H9 (cell line): ENCODE data around the gene TDO2. TPM values are rescaled to one million over a fixed set of nuclear protein-coding genes. Genes with fewer than 3 reads are reported as not detected.

Source experiments
- DNase-seq: peaks from one replicate; pipeline ENCODE4 v3.0.0-alpha.2; 2017
- H2AFZ ChIP-seq: one replicate; pipeline ENCODE4 v1.6.1; 2013; ENCODE audit warnings: mild to moderate bottlenecking, low read length, control low read depth, moderate library complexity
- H2AK5ac ChIP-seq: 2 replicates; pipeline ENCODE4 v1.6.1; 2013; ENCODE audit warnings: low read length, control low read depth, mixed read lengths; ENCODE audit not compliant: insufficient read length
- H2BK120ac ChIP-seq: one replicate; pipeline ENCODE4 v1.6.1; 2013; ENCODE audit warnings: low read depth, mild to moderate bottlenecking, low read length, control low read depth, inconsistent platforms; ENCODE audit not compliant: poor library complexity, severe bottlenecking
- H2BK12ac ChIP-seq: 2 replicates; pipeline ENCODE4 v1.6.1; 2013; ENCODE audit warnings: low read length, control low read depth, mixed read lengths, low read depth; ENCODE audit not compliant: insufficient read length
- H2BK15ac ChIP-seq: 2 replicates; pipeline ENCODE4 v1.6.1; 2013; ENCODE audit warnings: low read depth, low read length, control low read depth
- H2BK20ac ChIP-seq: one replicate; pipeline ENCODE4 v1.6.1; 2013; ENCODE audit warnings: low read depth, mild to moderate bottlenecking, low read length, control low read depth, inconsistent platforms; ENCODE audit not compliant: poor library complexity, severe bottlenecking
- H2BK5ac ChIP-seq: 2 replicates; pipeline ENCODE4 v1.6.1; 2013; ENCODE audit warnings: low read length, control low read depth, mixed read lengths; ENCODE audit not compliant: insufficient read length
- H3K14ac ChIP-seq: 2 replicates; pipeline ENCODE4 v1.6.1; 2013; ENCODE audit warnings: low read length, control low read depth; ENCODE audit not compliant: insufficient read depth
- H3K18ac ChIP-seq: 2 replicates; pipeline ENCODE4 v1.6.1; 2013; ENCODE audit warnings: low read depth, mild to moderate bottlenecking, mixed read lengths, low read length, control low read depth; ENCODE audit not compliant: insufficient read length
- H3K23ac ChIP-seq: 2 replicates; pipeline ENCODE4 v1.6.1; 2013; ENCODE audit warnings: low read length, control low read depth, mixed read lengths, low read depth; ENCODE audit not compliant: insufficient read length
- H3K23me2 ChIP-seq: 2 replicates; pipeline ENCODE4 v1.6.1; 2013; ENCODE audit warnings: low read depth, mild to moderate bottlenecking, mixed read lengths, low read length, control low read depth; ENCODE audit not compliant: insufficient read length, poor library complexity, severe bottlenecking
- H3K27ac ChIP-seq: 2 replicates; pipeline ENCODE4 v1.5.1; 2013; ENCODE audit warnings: low read length, control low read depth, mixed read lengths, low read depth; ENCODE audit not compliant: insufficient read length
- H3K27me3 ChIP-seq: 2 replicates; pipeline ENCODE4 v1.6.1; 2013; ENCODE audit warnings: low read length, control low read depth, inconsistent platforms; ENCODE audit not compliant: insufficient read depth
- H3K4ac ChIP-seq: 2 replicates; pipeline ENCODE4 v1.6.1; 2013; ENCODE audit warnings: low read depth, mild to moderate bottlenecking, control low read depth, inconsistent platforms, low read length, moderate library complexity
- H3K4me1 ChIP-seq: 2 replicates; pipeline ENCODE4 v1.6.1; 2013; ENCODE audit warnings: low read length, control low read depth, inconsistent platforms; ENCODE audit not compliant: insufficient read depth
- H3K4me2 ChIP-seq: 2 replicates; pipeline ENCODE4 v1.6.1; 2013; ENCODE audit warnings: low read length, control low read depth, mixed read lengths; ENCODE audit not compliant: insufficient read length, insufficient read depth
- H3K56ac ChIP-seq: 2 replicates; pipeline ENCODE4 v1.6.1; 2013; ENCODE audit warnings: low read depth, mild to moderate bottlenecking, mixed read lengths, low read length, control low read depth; ENCODE audit not compliant: insufficient read length
- H3K79me1 ChIP-seq: 2 replicates; pipeline ENCODE4 v1.6.1; 2013; ENCODE audit warnings: low read depth, mild to moderate bottlenecking, moderate library complexity, low read length, control low read depth, inconsistent platforms; ENCODE audit not compliant: insufficient read depth, poor library complexity, severe bottlenecking
- H3K79me2 ChIP-seq: 2 replicates; pipeline ENCODE4 v1.6.1; 2013; ENCODE audit warnings: low read length, control low read depth, inconsistent platforms; ENCODE audit not compliant: insufficient read depth
- H3K9ac ChIP-seq: 2 replicates; pipeline ENCODE4 v1.6.1; 2013; ENCODE audit warnings: low read length, control low read depth, mixed read lengths; ENCODE audit not compliant: insufficient read length; ENCODE audit errors: extremely low read depth
- H3K9me3 ChIP-seq: one replicate; pipeline ENCODE4 v1.6.1; 2013; ENCODE audit warnings: low read depth, low read length, inconsistent platforms; ENCODE audit not compliant: control insufficient read depth
- H3T11ph ChIP-seq: one replicate; pipeline ENCODE4 v1.6.1; 2013; ENCODE audit warnings: mild to moderate bottlenecking, low read length, control low read depth, inconsistent platforms
- H4K20me1 ChIP-seq: one replicate; pipeline ENCODE4 v1.6.1; 2013; ENCODE audit not compliant: control insufficient read depth, insufficient read length, insufficient read depth
- H4K5ac ChIP-seq: 2 replicates; pipeline ENCODE4 v1.6.1; 2013; ENCODE audit warnings: low read depth, mild to moderate bottlenecking, mixed read lengths, low read length, control low read depth; ENCODE audit not compliant: insufficient read length
- H4K8ac ChIP-seq: replicated peaks from 2 replicates; pipeline ENCODE4 v1.6.1; 2013; ENCODE audit warnings: low read length, control low read depth, mixed read lengths, low read depth; ENCODE audit not compliant: insufficient read length
- H4K91ac ChIP-seq: 2 replicates; pipeline ENCODE4 v1.6.1; 2013; ENCODE audit warnings: low read depth, mild to moderate bottlenecking, moderate library complexity, mixed read lengths, low read length, control low read depth; ENCODE audit not compliant: insufficient read length
- H3K27ac Mint-ChIP-seq, 3 experiments: 2 replicates in 2 of 3; 3 replicates in 1 of 3; pipeline ENCODE4 v1.8.0; 2020 to 2021; ENCODE audit warnings: mixed read lengths in 3 of 3, mild to moderate bottlenecking in 1 of 3, moderate library complexity in 1 of 3
- H3K27me3 Mint-ChIP-seq: 2 replicates; pipeline ENCODE4 v1.8.0; 2021; ENCODE audit warnings: low read depth, mild to moderate bottlenecking, moderate library complexity, mixed read lengths
- H3K36me3 Mint-ChIP-seq, 3 experiments: 2 replicates in 2 of 3; 3 replicates in 1 of 3; pipeline ENCODE4 v1.8.0; 2020 to 2021; ENCODE audit warnings: low read depth in 3 of 3, mixed read lengths in 3 of 3; ENCODE audit not compliant: insufficient read depth in 1 of 3
- H3K4me1 Mint-ChIP-seq, 2 experiments: 2 replicates each; pipeline ENCODE4 v1.8.0; 2020; ENCODE audit warnings: mixed read lengths in 2 of 2
- H3K4me3 Mint-ChIP-seq, 2 experiments: 2 replicates in 1 of 2; 3 replicates in 1 of 2; pipeline ENCODE4 v1.8.0; 2020 to 2021; ENCODE audit warnings: mild to moderate bottlenecking in 2 of 2, mixed read lengths in 2 of 2, moderate library complexity in 1 of 2
- H3K9me3 Mint-ChIP-seq, 2 experiments: 2 replicates in 1 of 2; 3 replicates in 1 of 2; pipeline ENCODE4 v1.8.0; 2020; ENCODE audit warnings: mild to moderate bottlenecking in 2 of 2, mixed read lengths in 2 of 2, moderate library complexity in 1 of 2
- WGBS: extraction: QIAGEN DNeasy Blood & Tissue Kit; methylation state at CpG from one replicate; pipeline ENCODE4 v1.1.7; 2013; ENCODE audit warnings: missing lambda C conversion rate, low lambda C conversion rate, mixed read lengths; ENCODE audit not compliant: insufficient read length; ENCODE audit errors: extremely low coverage; 5-methylcytosine and 5-hydroxymethylcytosine counted together
- total RNA-seq: library from RNA; stranded (reverse); gene quantifications from 2 replicates; pipeline ENCODE4 v1.2.1, GENCODE V29; 2021
- TF ChIP-seq, protein P1 (sequence below): fragments of 200-600 bp; sonication (generic); conservative IDR thresholded peaks from 3 replicates; pipeline ENCODE4 v1.8.0; 2021; ENCODE audit warnings: antibody characterized with exemption, mild to moderate bottlenecking

TDO2 gene
- total RNA-seq, 1 experiment from 2014 or later, result not detected

GRCh38 chr4:155875878-155876277 lies 27.6 kb upstream of the TDO2 start:
- Histone ChIP-seq H3K23ac (no peak overlapping the region), H2BK5ac (no peak overlapping the region), H3K18ac (no peak overlapping the region), H3K4me2 (no peak overlapping the region), H2AK5ac (no peak overlapping the region), H4K5ac (no peak overlapping the region), H2BK15ac (no peak overlapping the region), H4K91ac (no peak overlapping the region), H4K8ac (no peak overlapping the region), H3K79me1 (no peaks in the 10 kb centered on the region), H3K27me3 (no peaks in the 10 kb centered on the region), H3K9ac (no peak overlapping the region), H3K9me3 (no peaks in the 10 kb centered on the region), H2AFZ (no peak overlapping the region), H4K20me1 (no peaks in the 10 kb centered on the region), H3T11ph (no peak overlapping the region), H3K14ac (no peak overlapping the region), H3K4ac (no peak overlapping the region), H3K23me2 (peaks cover 2% of the 10 kb centered on the region), H2BK120ac (no peak overlapping the region), H3K56ac (no peak overlapping the region), H3K4me1 (no peaks in the 10 kb centered on the region; the same call in 1 of the 2 replicates), H2BK12ac (no peak overlapping the region), H3K79me2 (no peaks in the 10 kb centered on the region), H3K27ac (no peak overlapping the region), H2BK20ac (no peak overlapping the region)
- WGBS, result no CpG with 5 or more reads among the region's 1 CpG
- no peaks in the 10 kb centered on the region for H3K27me3 Mint-ChIP-seq
- H3K4me1 Mint-ChIP-seq, result peaks cover 9 to 18% of the 10 kb centered on the region in 2 experiments
- no peak overlapping the region for H3K27ac Mint-ChIP-seq
- no peak overlapping the region for H3K4me3 Mint-ChIP-seq
- DNase-seq, result no peak
- H3K9me3 Mint-ChIP-seq, result peaks cover 15 to 17% of the 10 kb centered on the region in 2 experiments
- TF ChIP-seq, protein P1, sequence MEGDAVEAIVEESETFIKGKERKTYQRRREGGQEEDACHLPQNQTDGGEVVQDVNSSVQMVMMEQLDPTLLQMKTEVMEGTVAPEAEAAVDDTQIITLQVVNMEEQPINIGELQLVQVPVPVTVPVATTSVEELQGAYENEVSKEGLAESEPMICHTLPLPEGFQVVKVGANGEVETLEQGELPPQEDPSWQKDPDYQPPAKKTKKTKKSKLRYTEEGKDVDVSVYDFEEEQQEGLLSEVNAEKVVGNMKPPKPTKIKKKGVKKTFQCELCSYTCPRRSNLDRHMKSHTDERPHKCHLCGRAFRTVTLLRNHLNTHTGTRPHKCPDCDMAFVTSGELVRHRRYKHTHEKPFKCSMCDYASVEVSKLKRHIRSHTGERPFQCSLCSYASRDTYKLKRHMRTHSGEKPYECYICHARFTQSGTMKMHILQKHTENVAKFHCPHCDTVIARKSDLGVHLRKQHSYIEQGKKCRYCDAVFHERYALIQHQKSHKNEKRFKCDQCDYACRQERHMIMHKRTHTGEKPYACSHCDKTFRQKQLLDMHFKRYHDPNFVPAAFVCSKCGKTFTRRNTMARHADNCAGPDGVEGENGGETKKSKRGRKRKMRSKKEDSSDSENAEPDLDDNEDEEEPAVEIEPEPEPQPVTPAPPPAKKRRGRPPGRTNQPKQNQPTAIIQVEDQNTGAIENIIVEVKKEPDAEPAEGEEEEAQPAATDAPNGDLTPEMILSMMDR, result no peak
- H3K36me3 Mint-ChIP-seq, result peaks cover 6 to 20% (median 9%) of the 10 kb centered on the region in 3 experiments; a peak in 5 of 7 replicates
